K562 (cell line): ENCODE measurements around the gene SCRN1. TPM values are rescaled to one million over a fixed set of nuclear protein-coding genes. Genes with fewer than 3 reads are reported as not detected.

Experiments used
- CBX3 ChIP-seq, 2 experiments: IDR thresholded peaks; 1 replicate in 1 of 2; 2 replicates in 1 of 2; pipeline ENCODE4 v1.6.1; 2012; ENCODE audit warnings: inconsistent platforms in 2 of 2, low read length in 2 of 2, borderline replicate concordance in 1 of 2, control low read depth in 1 of 2
- NFXL1 ChIP-seq: fragments of 450-650 bp; formaldehyde crosslinking; IDR thresholded peaks from 2 replicates; pipeline ENCODE4 v1.4.0; 2021; ENCODE audit warnings: mild to moderate bottlenecking
- PHTF2 ChIP-seq: fragments of 250-450 bp; sonication (Bioruptor Pico); IDR thresholded peaks from 2 replicates; pipeline ENCODE4 v1.5.0; 2021; ENCODE audit warnings: mild to moderate bottlenecking
- PREB ChIP-seq: sonication (generic); formaldehyde crosslinking; IDR thresholded peaks from 2 replicates; pipeline ENCODE4 v1.8.1; 2023; ENCODE audit warnings: mild to moderate bottlenecking, missing genetic modification reagents
- ZBTB11 ChIP-seq, 3 experiments: fragments of 200-800 bp in 1 of 3; fragments of 250-450 bp in 1 of 3; fragments of 450-650 bp in 1 of 3; sonication (Bioruptor Pico) in 1 of 3; sonication (Bioruptor generic) in 1 of 3; formaldehyde crosslinking in 1 of 3; IDR thresholded peaks; 2 replicates each; pipeline versions ENCODE4 v1.6.1 to v1.8.0; 2016 to 2022; ENCODE audit warnings: mild to moderate bottlenecking in 2 of 3, missing genetic modification characterization in 2 of 3, missing compliant biosample characterization in 1 of 3, moderate library complexity in 1 of 3
- ZBTB34 ChIP-seq: fragments of 250-450 bp; sonication (Bioruptor Pico); IDR thresholded peaks from 2 replicates; pipeline ENCODE4 v1.8.0; 2021; ENCODE audit warnings: mild to moderate bottlenecking, moderate library complexity
- ZNF184 ChIP-seq: sonication (generic); formaldehyde crosslinking; IDR thresholded peaks from 2 replicates; pipeline ENCODE4 v1.5.0; 2020; ENCODE audit warnings: missing genetic modification reagents
- ZNF232 ChIP-seq: sonication (generic); formaldehyde crosslinking; IDR thresholded peaks from 2 replicates; pipeline ENCODE4 v1.8.0; 2022; ENCODE audit warnings: mild to moderate bottlenecking, missing genetic modification reagents
- ZNF507 ChIP-seq: conservative IDR thresholded peaks from 2 replicates; pipeline ENCODE4 v1.6.1; 2017; ENCODE audit warnings: missing genetic modification characterization, missing compliant biosample characterization
- ZNF79 ChIP-seq: fragments of 250-450 bp; sonication (Bioruptor Pico); IDR thresholded peaks from 2 replicates; pipeline ENCODE4 v1.4.0; 2020; ENCODE audit warnings: low read depth, mild to moderate bottlenecking, moderate library complexity
- polyA plus RNA-seq, 8 experiments: library from polyadenylated mRNA; depleted of rRNA in 4 of 8; stranded (reverse) in 5 of 8; unstranded in 3 of 8; fragments of >200 nt; fragmentation: Nextera tagmentation in 2 of 8; fragmentation: Illumina TruSeq in 1 of 8; extraction: Ambion mirVana in 2 of 8; extraction: Trizol in 1 of 8; gene quantifications; 2 replicates each; pipeline versions ENCODE4 v1.2.1 to v1.2.3, GENCODE V29; 2011 to 2014; ENCODE audit warnings: inconsistent platforms in 1 of 8, missing spikeins in 1 of 8
- total RNA-seq, 7 experiments: library from RNA; depleted of rRNA in 6 of 7; stranded (reverse); fragments of >200 nt in 6 of 7; fragmentation: Illumina TruSeq in 2 of 7; extraction: Trizol in 2 of 7; gene quantifications; 2 replicates each; pipeline versions ENCODE4 v1.2.1 to v1.2.3, GENCODE V29; 2011 to 2021; ENCODE audit warnings: low replicate concordance in 1 of 7
- TF ChIP-seq, protein P1 (sequence below): fragments of 450-650 bp; formaldehyde crosslinking; IDR thresholded peaks from 2 replicates; pipeline ENCODE4 v1.4.0; 2020; ENCODE audit warnings: mild to moderate bottlenecking, moderate library complexity
- TF ChIP-seq, protein P2 (sequence below): sonication (generic); formaldehyde crosslinking; IDR thresholded peaks from 2 replicates; pipeline ENCODE4 v1.8.0; 2022; ENCODE audit warnings: mild to moderate bottlenecking, missing genetic modification reagents
- TF ChIP-seq, protein P3 (sequence below): fragments of 250-450 bp; sonication (Bioruptor Pico); IDR thresholded peaks from 2 replicates; pipeline ENCODE4 v1.8.0; 2022; ENCODE audit warnings: moderate library complexity, mild to moderate bottlenecking, inconsistent platforms

SCRN1 gene
- total and polyA plus RNA-seq, 9 of the 15 experiments (the other 6 are each of a cell fraction or from before 2014, with no cell fraction given) = 0.13 to 1.4 (median 0.20) TPM

- TF ChIP-seq ZNF79 (CRISPR knock-in tag) (no peak), ZBTB34 (no peak), NFXL1 (CRISPR knock-in tag) (no peak), ZNF184 (CRISPR knock-in tag) (no peak), ZNF507 (tag) (no peak), ZBTB11 (CRISPR knock-in tag; IDR thresholded peaks at IDR 0.05) (peak in 1 of 3 experiments; percentile 45; a peak in 1 of 6 replicates), PHTF2 (CRISPR knock-in tag) (no peak), ZNF232 (CRISPR knock-in tag) (no peak), CBX3 (IDR thresholded peaks at IDR 0.05; ENCODE audit: borderline replicate concordance in 1 of 2, low read length in 2 of 2) (peak in 1 of 2 experiments; percentile 75; a peak in 1 of 3 replicates), PREB (CRISPR knock-in tag) (no peak)
- TF ChIP-seq, protein P1, sequence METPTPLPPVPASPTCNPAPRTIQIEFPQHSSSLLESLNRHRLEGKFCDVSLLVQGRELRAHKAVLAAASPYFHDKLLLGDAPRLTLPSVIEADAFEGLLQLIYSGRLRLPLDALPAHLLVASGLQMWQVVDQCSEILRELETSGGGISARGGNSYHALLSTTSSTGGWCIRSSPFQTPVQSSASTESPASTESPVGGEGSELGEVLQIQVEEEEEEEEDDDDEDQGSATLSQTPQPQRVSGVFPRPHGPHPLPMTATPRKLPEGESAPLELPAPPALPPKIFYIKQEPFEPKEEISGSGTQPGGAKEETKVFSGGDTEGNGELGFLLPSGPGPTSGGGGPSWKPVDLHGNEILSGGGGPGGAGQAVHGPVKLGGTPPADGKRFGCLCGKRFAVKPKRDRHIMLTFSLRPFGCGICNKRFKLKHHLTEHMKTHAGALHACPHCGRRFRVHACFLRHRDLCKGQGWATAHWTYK (CRISPR knock-in tag) = no peak
- TF ChIP-seq, protein P2, sequence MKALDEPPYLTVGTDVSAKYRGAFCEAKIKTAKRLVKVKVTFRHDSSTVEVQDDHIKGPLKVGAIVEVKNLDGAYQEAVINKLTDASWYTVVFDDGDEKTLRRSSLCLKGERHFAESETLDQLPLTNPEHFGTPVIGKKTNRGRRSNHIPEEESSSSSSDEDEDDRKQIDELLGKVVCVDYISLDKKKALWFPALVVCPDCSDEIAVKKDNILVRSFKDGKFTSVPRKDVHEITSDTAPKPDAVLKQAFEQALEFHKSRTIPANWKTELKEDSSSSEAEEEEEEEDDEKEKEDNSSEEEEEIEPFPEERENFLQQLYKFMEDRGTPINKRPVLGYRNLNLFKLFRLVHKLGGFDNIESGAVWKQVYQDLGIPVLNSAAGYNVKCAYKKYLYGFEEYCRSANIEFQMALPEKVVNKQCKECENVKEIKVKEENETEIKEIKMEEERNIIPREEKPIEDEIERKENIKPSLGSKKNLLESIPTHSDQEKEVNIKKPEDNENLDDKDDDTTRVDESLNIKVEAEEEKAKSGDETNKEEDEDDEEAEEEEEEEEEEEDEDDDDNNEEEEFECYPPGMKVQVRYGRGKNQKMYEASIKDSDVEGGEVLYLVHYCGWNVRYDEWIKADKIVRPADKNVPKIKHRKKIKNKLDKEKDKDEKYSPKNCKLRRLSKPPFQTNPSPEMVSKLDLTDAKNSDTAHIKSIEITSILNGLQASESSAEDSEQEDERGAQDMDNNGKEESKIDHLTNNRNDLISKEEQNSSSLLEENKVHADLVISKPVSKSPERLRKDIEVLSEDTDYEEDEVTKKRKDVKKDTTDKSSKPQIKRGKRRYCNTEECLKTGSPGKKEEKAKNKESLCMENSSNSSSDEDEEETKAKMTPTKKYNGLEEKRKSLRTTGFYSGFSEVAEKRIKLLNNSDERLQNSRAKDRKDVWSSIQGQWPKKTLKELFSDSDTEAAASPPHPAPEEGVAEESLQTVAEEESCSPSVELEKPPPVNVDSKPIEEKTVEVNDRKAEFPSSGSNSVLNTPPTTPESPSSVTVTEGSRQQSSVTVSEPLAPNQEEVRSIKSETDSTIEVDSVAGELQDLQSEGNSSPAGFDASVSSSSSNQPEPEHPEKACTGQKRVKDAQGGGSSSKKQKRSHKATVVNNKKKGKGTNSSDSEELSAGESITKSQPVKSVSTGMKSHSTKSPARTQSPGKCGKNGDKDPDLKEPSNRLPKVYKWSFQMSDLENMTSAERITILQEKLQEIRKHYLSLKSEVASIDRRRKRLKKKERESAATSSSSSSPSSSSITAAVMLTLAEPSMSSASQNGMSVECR (CRISPR knock-in tag) = peak; percentile 14; the same call in 1 of the 2 replicates
- TF ChIP-seq, protein P3, sequence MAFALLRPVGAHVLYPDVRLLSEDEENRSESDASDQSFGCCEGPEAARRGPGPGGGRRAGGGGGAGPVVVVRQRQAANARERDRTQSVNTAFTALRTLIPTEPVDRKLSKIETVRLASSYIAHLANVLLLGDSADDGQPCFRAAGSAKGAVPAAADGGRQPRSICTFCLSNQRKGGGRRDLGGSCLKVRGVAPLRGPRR = no peak
Measured at GRCh38 chr7:30026229-30027064, 36.8 kb upstream of the SCRN1 start, which contains the start of gene FKBP14 (continued).
